GM20000 (cell line): Measurements from ENCODE around the gene TTC39A.
"Not testable (repeated sequence)": the region's sequence is repeated elsewhere in the genome, so short reads cannot be mapped to it uniquely, and the experiment has no call there.

ENCODE experiments used
- DNase-seq: peaks from one replicate; pipeline ENCODE4 v3.0.0; 2012; ENCODE audit warnings: low spot score
- TF ChIP-seq, protein P1 (sequence below): IDR thresholded peaks from 2 replicates; pipeline ENCODE4 v1.5.1; 2012; ENCODE audit warnings: mild to moderate bottlenecking, control low read depth; ENCODE audit errors: extremely low read depth, missing control alignments

Gene TTC39A

DNA sequence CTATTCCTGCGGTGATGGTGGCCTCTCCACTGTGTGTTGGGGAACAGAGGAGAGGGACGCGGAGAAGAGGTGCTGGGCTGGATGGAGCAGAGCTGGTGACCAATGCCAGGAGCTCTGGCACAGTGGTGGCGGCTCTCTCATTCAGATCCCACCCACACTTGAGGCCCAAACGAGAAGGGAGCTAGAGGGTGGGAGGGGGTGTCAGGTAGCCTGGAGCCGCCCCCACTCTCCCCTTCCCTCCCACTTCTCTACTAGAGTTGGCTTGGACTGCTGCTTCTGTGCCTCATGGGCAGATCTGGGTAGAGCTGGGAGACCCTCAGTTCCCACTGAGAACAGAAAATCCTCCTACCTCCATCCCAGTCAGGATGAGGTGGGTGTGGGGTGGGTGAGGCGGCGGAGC, 3.5 kb downstream of the TTC39A start:
- DNase-seq = no peak
- TF ChIP-seq, protein P1, sequence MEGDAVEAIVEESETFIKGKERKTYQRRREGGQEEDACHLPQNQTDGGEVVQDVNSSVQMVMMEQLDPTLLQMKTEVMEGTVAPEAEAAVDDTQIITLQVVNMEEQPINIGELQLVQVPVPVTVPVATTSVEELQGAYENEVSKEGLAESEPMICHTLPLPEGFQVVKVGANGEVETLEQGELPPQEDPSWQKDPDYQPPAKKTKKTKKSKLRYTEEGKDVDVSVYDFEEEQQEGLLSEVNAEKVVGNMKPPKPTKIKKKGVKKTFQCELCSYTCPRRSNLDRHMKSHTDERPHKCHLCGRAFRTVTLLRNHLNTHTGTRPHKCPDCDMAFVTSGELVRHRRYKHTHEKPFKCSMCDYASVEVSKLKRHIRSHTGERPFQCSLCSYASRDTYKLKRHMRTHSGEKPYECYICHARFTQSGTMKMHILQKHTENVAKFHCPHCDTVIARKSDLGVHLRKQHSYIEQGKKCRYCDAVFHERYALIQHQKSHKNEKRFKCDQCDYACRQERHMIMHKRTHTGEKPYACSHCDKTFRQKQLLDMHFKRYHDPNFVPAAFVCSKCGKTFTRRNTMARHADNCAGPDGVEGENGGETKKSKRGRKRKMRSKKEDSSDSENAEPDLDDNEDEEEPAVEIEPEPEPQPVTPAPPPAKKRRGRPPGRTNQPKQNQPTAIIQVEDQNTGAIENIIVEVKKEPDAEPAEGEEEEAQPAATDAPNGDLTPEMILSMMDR = no peak

DNA sequence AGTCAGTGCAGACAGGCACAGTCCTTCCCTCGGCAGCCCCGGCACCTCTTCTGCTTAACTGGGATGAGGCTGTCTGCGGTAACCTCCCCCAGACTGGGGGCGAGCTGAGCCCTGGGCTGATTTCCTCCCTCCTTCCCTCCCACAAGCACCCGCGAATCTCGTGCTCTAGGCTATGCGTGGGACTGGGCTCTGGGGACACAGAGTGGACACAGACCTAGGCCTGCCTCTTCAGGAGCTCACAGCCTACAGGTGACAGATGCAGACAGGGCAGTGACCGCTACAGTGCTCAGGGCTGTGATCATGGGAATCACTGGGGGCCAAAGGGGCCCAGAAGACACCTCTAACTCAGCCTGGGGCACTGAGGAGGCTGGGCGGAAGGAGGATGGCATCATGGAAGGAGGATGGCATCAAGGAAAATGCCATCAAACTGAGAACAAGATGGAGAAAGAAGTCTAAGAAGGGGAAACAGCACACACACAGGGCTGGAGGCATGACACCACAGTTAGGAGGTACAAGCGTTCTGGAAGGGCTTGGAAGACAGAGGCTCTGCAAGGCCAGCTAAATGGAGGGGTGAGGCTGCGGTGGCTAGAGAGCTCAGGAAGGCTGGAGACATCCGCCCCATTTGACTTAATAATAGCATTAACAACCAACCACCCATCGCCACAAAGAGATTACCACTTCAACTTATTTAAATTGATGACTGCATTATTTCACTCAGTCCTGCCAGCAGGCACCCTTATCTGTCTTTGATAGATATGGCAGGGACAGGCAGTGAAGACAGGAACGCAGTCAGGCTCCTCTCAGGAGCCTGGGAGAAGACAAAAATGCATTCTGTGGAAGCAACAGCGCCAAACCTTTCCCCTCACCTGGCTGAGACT, 4.2 kb downstream of the TTC39A start:
- TF ChIP-seq, protein P1 = no peak
- DNase-seq = no peak

DNA sequence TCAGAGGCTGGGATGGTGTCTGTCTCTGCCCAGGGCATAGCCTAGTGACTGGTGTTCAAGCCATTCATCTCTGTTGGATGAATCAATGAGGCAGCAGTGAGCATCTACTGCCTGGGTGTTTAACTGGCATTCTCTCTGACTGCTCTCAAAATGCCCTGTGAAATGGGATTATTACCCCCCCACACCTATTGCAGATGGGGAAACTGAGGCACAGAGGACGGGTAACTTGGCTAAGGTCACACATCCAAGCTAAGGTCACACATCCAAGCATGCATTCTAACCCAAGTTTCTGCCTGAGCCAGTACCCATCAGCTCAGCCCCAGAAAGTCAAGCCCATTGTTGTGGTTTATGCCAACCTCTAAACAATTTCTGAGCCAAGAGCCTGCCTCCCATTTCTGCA, 5.0 kb downstream of the TTC39A start:
- TF ChIP-seq, protein P1 = no peak
- no peak for DNase-seq

DNA sequence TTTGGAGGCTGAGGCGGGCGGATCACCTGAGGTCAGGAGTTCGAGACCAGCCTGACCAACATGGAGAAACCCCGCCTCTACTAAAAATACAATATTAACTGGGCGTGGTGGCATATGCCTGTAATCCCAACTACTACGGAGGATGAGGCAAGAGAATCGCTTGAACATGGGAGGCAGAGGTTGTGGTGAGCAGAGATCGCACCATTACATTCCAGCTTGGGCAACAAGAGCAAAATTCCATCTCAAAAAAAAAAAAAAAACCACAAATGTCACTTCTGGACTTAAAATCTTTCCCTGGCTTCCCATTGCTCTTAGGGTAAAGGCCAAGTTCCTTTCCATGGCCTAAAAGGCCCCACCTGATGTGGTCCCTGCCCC, 5.4 kb downstream of the TTC39A start:
- not testable (repeated sequence) for DNase-seq

DNA sequence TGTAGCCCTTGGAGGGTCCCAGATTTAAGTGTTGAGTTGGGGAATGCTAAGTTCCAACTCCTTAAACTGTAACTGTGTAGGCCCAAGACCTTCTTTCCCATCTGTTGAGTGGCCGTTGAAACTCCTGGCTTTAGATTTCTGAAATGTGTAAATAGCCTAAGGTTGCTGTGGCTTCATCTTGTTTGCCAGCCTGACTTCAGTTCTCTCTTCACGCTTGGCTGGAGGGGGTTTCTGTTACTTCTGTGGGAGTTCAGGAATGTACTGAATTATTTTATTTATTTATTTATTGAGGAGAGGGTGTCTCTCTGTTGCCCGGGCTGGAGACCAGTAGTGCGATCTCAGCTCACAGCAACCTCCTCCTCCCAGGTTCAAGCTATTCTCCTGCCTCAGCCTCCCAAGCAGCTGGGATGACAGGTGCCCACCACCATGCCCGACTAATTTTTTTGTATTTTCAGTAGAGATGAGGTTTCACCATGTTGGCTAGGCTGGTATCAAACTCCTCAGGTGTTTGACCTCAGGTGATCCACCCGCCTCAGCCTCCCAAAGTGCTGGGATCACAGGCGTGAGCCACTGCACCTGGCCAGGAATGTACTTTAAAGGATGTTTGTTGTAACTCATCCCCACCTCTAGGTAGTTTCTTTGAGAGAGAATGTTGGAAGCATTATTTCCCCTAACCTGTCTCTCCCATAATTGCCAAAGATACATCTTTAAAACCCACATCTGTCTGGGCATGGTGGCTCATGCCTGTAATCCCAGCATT, 5.9 kb downstream of the TTC39A start:
- no peak for DNase-seq
- TF ChIP-seq, protein P1 = no peak

DNA sequence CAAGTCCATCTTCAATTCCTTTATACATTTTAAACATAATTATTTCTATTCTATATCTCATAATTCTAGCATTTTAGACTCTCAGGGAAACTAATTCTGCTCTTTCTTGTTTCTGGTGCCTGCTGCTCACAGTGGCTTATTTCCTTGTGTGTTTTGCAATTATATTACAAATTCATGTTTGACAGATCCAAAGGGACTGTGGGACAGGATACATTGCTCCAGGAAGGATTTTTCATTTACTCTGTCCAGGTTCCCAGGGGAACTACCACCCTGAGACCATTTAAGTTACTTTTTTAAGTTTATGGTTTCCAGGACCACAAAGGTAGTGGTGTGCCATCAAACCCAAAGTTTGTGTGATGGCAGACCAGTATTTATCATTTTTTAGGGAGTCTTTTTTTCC, 6.6 kb downstream of the TTC39A start:
- TF ChIP-seq, protein P1 = no peak
- no peak for DNase-seq

DNA sequence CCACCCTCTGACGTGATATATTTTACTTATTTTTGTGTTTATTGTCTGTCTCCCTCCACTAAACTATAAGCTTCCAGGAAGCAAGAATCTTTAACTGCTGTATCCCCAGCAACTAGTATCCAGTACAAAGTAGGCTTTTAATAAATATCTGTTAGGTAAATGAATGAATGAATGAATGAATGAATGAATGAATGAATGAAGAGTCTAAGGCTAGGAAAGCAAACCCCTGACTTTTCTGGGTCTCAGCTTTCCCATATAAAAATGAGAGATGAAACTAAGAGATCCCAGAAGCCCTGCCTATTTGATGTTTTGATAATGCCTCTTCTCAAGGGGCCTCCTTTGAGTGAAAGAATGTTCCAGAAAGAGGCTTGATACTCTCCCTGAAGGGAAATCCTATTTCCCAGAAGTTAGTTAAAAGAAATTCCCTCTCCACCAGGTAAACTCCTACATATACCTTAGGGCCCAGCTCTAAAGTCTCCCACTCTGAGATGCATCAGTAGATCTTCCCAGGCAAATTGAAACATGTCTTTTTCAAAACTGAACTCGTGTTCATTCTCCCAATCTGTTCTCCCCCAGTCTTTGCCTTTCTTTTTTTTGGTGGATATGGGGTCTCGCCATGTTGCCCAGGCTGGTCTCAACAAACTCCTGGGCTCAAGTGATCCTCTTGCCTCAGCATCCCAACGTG, 7.8 kb downstream of the TTC39A start:
- TF ChIP-seq, protein P1 = no peak
- DNase-seq = no peak
